K562 (cell line): ENCODE results near the gene TTC24. TPM values are rescaled to one million over a fixed set of nuclear protein-coding genes. Genes with fewer than 3 reads are reported as not detected.

Source experiments
- AFF4 ChIP-seq: sonication (generic); formaldehyde crosslinking; IDR thresholded peaks from 2 replicates; pipeline ENCODE4 v1.8.0; 2023; ENCODE audit warnings: mild to moderate bottlenecking, missing genetic modification reagents
- CBX5 ChIP-seq: IDR thresholded peaks from 2 replicates; pipeline ENCODE4 v1.6.1; 2014; ENCODE audit warnings: low read depth, borderline replicate concordance
- ELF1 ChIP-seq: fragments of 200-800 bp; sonication (Bioruptor generic); IDR thresholded peaks from 2 replicates; pipeline ENCODE4 v1.6.1; 2016; ENCODE audit warnings: missing genetic modification characterization, missing compliant biosample characterization
- GABPB2 ChIP-seq: fragments of 250-450 bp; sonication (Bioruptor Pico); conservative IDR thresholded peaks from 2 replicates; pipeline ENCODE4 v1.5.1; 2021; ENCODE audit warnings: mild to moderate bottlenecking
- NR2F6 ChIP-seq: fragments of 450-650 bp; formaldehyde crosslinking; IDR thresholded peaks from 2 replicates; pipeline ENCODE4 v1.4.0; 2020; ENCODE audit warnings: mild to moderate bottlenecking
- SMARCB1 ChIP-seq: IDR thresholded peaks from 2 replicates; pipeline ENCODE4 v1.6.1; 2011; ENCODE audit warnings: improper control_type of control experiment, low read depth; ENCODE audit not compliant: insufficient read length
- SREBF1 ChIP-seq: fragments of 150-350 bp; IDR thresholded peaks from 2 replicates; pipeline ENCODE4 v1.6.1; 2014; ENCODE audit warnings: antibody characterized with exemption, low read depth, low read length, borderline replicate concordance
- SUPT5H ChIP-seq: fragments of 450-650 bp; IDR thresholded peaks from 2 replicates; pipeline ENCODE4 v1.6.1; 2016
- TCFL5 ChIP-seq: fragments of 250-450 bp; sonication (Bioruptor Pico); conservative IDR thresholded peaks from 2 replicates; pipeline ENCODE4 v1.6.1; 2021; ENCODE audit warnings: mild to moderate bottlenecking, moderate library complexity, matching md5 sums
- TEAD2 ChIP-seq: fragments of 450-650 bp; IDR thresholded peaks from 2 replicates; pipeline ENCODE4 v1.6.1; 2016; ENCODE audit warnings: missing genetic modification characterization, control low read depth, missing compliant biosample characterization
- ZBTB33 ChIP-seq: sonication (generic); formaldehyde crosslinking; IDR thresholded peaks from 2 replicates; pipeline ENCODE4 v1.8.1; 2023; ENCODE audit warnings: mild to moderate bottlenecking, missing genetic modification reagents
- ZC3H4 ChIP-seq: sonication (generic); formaldehyde crosslinking; IDR thresholded peaks from 2 replicates; pipeline ENCODE4 v1.9.0; 2021; ENCODE audit warnings: missing genetic modification reagents, borderline replicate concordance
- ZFPM2 ChIP-seq: fragments of 250-450 bp; sonication (Bioruptor Pico); IDR thresholded peaks from 2 replicates; pipeline ENCODE4 v1.5.1; 2022; ENCODE audit warnings: mild to moderate bottlenecking
- ZNF239 ChIP-seq: fragments of 250-450 bp; sonication (Bioruptor Pico); IDR thresholded peaks from 2 replicates; pipeline ENCODE4 v1.4.0; 2020; ENCODE audit warnings: mild to moderate bottlenecking
- ZNF696 ChIP-seq: fragments of 250-450 bp; sonication (Bioruptor Pico); conservative IDR thresholded peaks from 2 replicates; pipeline ENCODE4 v1.4.0; 2020; ENCODE audit warnings: mild to moderate bottlenecking, moderate library complexity
- polyA plus RNA-seq, 8 experiments: library from polyadenylated mRNA; depleted of rRNA in 4 of 8; stranded (reverse) in 5 of 8; unstranded in 3 of 8; fragments of >200 nt; fragmentation: Nextera tagmentation in 2 of 8; fragmentation: Illumina TruSeq in 1 of 8; extraction: Ambion mirVana in 2 of 8; extraction: Trizol in 1 of 8; gene quantifications; 2 replicates each; pipeline versions ENCODE4 v1.2.1 to v1.2.3, GENCODE V29; 2011 to 2014; ENCODE audit warnings: inconsistent platforms in 1 of 8, missing spikeins in 1 of 8
- total RNA-seq, 7 experiments: library from RNA; depleted of rRNA in 6 of 7; stranded (reverse); fragments of >200 nt in 6 of 7; fragmentation: Illumina TruSeq in 2 of 7; extraction: Trizol in 2 of 7; gene quantifications; 2 replicates each; pipeline versions ENCODE4 v1.2.1 to v1.2.3, GENCODE V29; 2011 to 2021; ENCODE audit warnings: low replicate concordance in 1 of 7
- TF ChIP-seq, protein P1 (sequence below): conservative IDR thresholded peaks from 2 replicates; pipeline ENCODE4 v1.6.1; 2011; ENCODE audit warnings: low read depth, mild to moderate bottlenecking, low read length; ENCODE audit not compliant: control insufficient read depth
- TF ChIP-seq, protein P2 (sequence below): fragments of 250-450 bp; sonication (Bioruptor Pico); IDR thresholded peaks from 2 replicates; pipeline ENCODE4 v1.4.0; 2020; ENCODE audit warnings: mild to moderate bottlenecking, moderate library complexity

Gene TTC24
- total and polyA plus RNA-seq, 9 of the 15 experiments (the other 6 are each of a cell fraction or from before 2014, with no cell fraction given): not detected

GRCh38 chr1:156601122-156601830 is 21.8 kb downstream of the TTC24 start, which contains the start of gene GPATCH4 (continued):
- TF ChIP-seq AFF4 (CRISPR knock-in tag) (no peak), ZNF696 (CRISPR knock-in tag) (no peak), CBX5 (no peak), ZC3H4 (CRISPR knock-in tag) (no peak), GABPB2 (CRISPR knock-in tag) (no peak), TCFL5 (CRISPR knock-in tag) (no peak), ELF1 (peak; percentile 97), SUPT5H (peak; percentile 85), ZNF239 (CRISPR knock-in tag) (peak; percentile 38; the same call in 1 of the 2 replicates), SREBF1 (no peak), NR2F6 (CRISPR knock-in tag) (no peak), ZBTB33 (CRISPR knock-in tag) (0 out of 2 replicates have a peak, but pooled peaks have one; percentile 4), TEAD2 (tag) (no peak), SMARCB1 (no peak), ZFPM2 (CRISPR knock-in tag) (no peak)
- TF ChIP-seq, protein P1, sequence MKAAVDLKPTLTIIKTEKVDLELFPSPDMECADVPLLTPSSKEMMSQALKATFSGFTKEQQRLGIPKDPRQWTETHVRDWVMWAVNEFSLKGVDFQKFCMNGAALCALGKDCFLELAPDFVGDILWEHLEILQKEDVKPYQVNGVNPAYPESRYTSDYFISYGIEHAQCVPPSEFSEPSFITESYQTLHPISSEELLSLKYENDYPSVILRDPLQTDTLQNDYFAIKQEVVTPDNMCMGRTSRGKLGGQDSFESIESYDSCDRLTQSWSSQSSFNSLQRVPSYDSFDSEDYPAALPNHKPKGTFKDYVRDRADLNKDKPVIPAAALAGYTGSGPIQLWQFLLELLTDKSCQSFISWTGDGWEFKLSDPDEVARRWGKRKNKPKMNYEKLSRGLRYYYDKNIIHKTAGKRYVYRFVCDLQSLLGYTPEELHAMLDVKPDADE: peak; percentile 95
- TF ChIP-seq, protein P2, sequence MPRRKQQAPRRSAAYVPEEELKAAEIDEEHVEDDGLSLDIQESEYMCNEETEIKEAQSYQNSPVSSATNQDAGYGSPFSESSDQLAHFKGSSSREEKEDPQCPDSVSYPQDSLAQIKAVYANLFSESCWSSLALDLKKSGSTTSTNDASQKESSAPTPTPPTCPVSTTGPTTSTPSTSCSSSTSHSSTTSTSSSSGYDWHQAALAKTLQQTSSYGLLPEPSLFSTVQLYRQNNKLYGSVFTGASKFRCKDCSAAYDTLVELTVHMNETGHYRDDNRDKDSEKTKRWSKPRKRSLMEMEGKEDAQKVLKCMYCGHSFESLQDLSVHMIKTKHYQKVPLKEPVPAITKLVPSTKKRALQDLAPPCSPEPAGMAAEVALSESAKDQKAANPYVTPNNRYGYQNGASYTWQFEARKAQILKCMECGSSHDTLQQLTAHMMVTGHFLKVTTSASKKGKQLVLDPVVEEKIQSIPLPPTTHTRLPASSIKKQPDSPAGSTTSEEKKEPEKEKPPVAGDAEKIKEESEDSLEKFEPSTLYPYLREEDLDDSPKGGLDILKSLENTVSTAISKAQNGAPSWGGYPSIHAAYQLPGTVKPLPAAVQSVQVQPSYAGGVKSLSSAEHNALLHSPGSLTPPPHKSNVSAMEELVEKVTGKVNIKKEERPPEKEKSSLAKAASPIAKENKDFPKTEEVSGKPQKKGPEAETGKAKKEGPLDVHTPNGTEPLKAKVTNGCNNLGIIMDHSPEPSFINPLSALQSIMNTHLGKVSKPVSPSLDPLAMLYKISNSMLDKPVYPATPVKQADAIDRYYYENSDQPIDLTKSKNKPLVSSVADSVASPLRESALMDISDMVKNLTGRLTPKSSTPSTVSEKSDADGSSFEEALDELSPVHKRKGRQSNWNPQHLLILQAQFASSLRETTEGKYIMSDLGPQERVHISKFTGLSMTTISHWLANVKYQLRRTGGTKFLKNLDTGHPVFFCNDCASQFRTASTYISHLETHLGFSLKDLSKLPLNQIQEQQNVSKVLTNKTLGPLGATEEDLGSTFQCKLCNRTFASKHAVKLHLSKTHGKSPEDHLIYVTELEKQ (CRISPR knock-in tag): no peak
